HG03159 (cell line): ENCODE measurements around the gene EPHA4.

Experiments used
- ATAC-seq: cut with Tn5 transposase; IDR thresholded peaks from one replicate; pipeline ENCODE4 v1.9.1; 2021; ENCODE audit warnings: mild to moderate bottlenecking, moderate library complexity; ENCODE audit not compliant: unreplicated experiment

Gene EPHA4

GRCh38 chr2:221572219-221572820, at the start of gene EPHA4:
EPHA4 (minus strand) TSS chr2:221572304; CDS start chr2:221572248, 56 bp downstream.
- peak; percentile 90 for ATAC-seq

- no peak for ATAC-seq
These were observed 45.9 kb upstream of the EPHA4 start for GRCh38 chr2:221618007-221618406.

DNA sequence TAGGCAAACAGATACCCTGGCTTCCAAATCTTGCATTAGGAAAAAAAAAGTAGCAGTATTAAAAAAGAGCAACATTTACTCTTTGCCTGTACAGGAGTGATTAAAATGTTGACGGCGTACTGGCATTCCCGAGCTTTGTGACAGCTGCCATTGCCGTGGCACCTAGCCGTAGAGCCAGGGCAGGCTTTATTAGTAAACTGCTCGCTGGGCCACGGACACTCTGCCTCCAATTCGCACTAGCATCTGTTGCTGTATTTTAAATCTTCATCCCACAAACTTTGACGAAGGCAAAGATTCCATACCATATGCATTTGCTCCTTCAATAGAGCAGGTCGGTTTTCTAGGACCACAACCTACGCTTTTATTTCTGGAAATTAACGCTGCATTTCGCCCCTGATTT, 44.5 kb upstream of the EPHA4 start:
- ATAC-seq = no peak

GRCh38 chr2:221614274-221614673, 42.2 kb upstream of the EPHA4 start:
- ATAC-seq = no peak

GRCh38 chr2:221612800-221613199, 40.7 kb upstream of the EPHA4 start:
- ATAC-seq = no peak

DNA sequence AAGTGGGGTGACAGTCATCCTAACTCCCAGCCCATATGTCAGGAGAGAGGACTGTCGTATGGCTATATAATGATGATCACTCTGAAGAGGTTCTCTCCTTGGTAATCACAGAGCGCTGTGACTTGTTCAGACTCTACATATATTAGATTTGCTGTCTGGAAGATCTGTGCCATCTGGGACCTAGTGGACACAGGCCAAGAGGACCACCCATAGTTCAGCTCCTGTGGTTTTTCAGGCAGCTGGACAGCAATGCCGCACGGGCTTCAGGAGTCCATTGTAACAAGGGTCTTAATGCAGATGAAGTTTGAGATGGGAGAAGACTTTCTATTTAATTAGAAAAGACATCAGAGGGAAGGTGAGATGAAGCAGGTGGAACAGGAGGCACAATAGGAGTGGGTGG, 40.1 kb upstream of the EPHA4 start:
- ATAC-seq = no peak

DNA sequence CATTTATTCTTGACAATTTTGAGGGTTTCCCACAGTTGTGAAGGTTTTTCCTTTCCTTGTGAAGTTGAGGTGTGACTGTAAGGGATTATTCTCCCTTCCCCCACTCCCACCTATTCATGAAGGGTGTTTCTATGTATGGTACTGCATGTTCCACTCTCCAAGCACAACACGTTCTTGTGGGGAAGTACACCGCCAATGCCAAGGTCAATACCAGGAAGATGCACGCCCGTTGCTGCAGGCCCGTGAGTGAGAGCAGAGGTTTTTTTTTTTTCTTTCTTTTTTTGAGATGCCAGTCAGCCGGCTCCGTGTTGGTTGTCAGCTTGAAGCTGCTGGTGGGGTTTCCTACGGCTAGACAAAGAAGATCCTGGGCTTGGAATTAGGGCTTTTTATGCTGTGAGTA, 38.6 kb upstream of the EPHA4 start:
- ATAC-seq = no peak

DNA sequence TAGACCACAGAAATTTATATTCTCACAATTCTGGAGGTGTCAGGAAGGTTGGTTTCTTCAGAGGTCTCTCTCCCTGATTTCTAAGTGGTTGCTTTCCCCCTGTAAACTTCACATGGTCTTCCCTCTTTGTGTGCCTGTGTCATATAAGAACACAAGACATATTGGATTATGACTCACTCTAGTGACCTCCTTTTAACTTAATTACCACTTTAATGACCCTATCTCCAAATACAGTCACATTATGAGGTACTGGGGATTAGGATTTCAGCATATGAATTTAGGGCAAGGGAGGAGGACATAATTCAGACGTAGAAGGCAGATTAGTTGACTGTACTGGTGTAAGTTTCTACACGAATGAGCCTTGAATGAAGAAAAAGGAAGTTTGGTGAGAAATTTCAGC, 38.2 kb upstream of the EPHA4 start:
- no peak for ATAC-seq

- no peak for ATAC-seq
These were observed 36.3 kb upstream of the EPHA4 start for GRCh38 chr2:221608442-221608841.

- ATAC-seq = no peak
These were observed 34.3 kb upstream of the EPHA4 start for GRCh38 chr2:221606424-221606823.

DNA sequence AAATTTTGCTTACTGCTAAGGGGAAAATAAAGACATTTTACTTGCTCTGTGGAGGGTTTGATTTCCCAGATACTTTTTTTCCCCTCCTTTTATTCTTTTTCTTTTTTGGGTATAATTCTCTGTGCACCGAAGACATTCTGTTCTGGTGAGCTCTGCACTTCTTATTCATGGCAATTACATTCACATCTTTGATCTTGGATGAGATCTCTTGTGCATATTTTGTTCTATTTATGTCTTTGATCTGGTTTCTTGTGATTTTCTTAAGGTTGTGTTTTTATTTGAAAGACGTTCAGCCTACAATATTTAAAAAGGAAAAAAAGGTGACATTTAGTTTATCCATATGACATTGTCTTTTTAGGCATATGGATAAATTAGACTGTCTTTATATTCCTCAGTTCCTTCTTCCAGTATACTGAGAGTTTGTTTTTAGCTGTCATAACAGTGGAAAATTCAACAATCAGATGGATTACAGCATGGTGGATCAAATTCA, 33.7 kb upstream of the EPHA4 start:
- no peak for ATAC-seq

DNA sequence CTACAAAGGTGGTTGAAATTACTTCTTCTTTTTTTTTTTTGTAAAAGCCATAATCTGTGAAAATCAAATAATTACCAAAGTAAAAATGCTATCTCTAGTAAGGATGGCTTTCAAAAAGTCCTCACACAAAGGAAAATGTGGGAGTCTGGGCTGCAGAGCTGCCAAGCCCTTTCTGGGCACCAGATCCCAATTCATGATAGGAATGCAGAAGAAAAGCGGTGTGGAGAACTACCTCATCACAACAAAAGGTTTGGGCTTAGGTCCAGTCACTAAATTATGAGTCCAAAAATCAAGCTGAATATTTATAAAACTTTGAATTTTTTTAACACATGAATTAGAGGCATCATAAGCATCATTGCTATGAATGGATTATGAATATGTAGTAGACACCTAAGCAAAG, 30.8 kb upstream of the EPHA4 start:
- ATAC-seq = no peak

- no peak for ATAC-seq
These were observed 29.3 kb upstream of the EPHA4 start for GRCh38 chr2:221601376-221601775.

- ATAC-seq = no peak
These were observed 28.3 kb upstream of the EPHA4 start for GRCh38 chr2:221600388-221600787.

GRCh38 chr2:221596192-221596591, 24.1 kb upstream of the EPHA4 start:
- no peak for ATAC-seq

- ATAC-seq = no peak
These were observed 18.8 kb upstream of the EPHA4 start for GRCh38 chr2:221590861-221591365.

DNA sequence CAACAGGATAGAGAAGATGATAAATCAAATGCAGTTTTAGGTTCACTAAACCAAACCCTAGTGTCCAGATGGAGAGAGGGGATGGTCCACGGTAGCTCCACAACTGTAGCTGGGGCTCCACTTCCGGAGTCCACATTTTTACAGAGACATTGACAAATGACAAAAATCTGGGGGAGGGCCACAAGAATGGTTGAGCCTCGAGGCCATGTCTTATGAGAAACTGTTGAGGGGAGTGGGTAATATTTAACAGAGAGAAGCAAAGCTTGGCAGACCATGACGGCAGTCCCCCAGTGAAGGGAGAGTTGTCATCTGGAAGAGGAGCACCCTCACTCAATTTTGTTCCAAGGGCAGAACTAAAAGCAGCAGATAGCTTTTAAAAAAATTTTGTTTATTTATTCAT, 17.6 kb upstream of the EPHA4 start:
- ATAC-seq = no peak

- no peak for ATAC-seq
These were observed 16.3 kb upstream of the EPHA4 start for GRCh38 chr2:221588306-221588985.

DNA sequence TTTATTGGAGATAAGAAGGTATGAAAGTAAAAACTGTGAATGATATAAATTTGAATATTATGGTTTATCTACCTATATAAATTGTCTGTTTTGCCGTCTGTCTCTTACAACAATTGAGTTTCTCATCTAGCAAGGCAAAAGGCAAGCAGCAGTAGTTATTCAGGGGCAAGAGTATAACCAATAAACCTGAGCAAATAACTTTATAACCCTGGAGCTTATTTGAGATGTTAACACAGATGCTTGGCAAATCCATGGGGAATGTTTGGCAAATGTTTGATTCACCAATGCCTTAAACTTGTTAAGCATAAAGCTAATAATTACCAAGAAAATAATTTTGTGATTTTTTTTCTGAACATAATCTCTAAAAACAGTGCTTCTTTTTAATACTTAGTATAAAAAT, 9.9 kb upstream of the EPHA4 start:
- ATAC-seq = no peak

GRCh38 chr2:221574231-221574570, 2.1 kb upstream of the EPHA4 start:
- no peak for ATAC-seq

- ATAC-seq = peak; percentile 53
These were observed 1.5 kb upstream of the EPHA4 start for GRCh38 chr2:221573430-221574230.
